ENCODE data around the gene ATP2C2. TPM values are rescaled to one million over a fixed set of nuclear protein-coding genes. Genes with fewer than 3 reads are reported as not detected.

Gene ATP2C2
- total and polyA plus RNA-seq, 2 experiments from 2014 or later: 2.1 TPM

GRCh38 chr16:84455031-84455430 lies 86.7 kb downstream of the ATP2C2 start (continued):
- TF ChIP-seq REST (IDR thresholded peaks at IDR 0.05; ENCODE audit: unreplicated experiment): no peak
- TF ChIP-seq EZH2 (IDR thresholded peaks at IDR 0.05; ENCODE audit: low read depth, unreplicated experiment): no peak
- no peak for TF ChIP-seq ZNF462 (CRISPR knock-in tag; IDR thresholded peaks at IDR 0.05)
- TF ChIP-seq EZH2phosphoT487 (IDR thresholded peaks at IDR 0.05; ENCODE audit: unreplicated experiment): no peak
